Fibroblast of lung (primary cell): Measurements from ENCODE around the gene LCN9.

ENCODE experiments used
- EZH2 ChIP-seq: IDR thresholded peaks from 2 replicates; pipeline ENCODE4 v1.5.1; 2012; ENCODE audit warnings: low read length, control low read depth, mild to moderate bottlenecking; ENCODE audit errors: missing control alignments
- TF ChIP-seq, protein P1 (sequence below), 2 donors: IDR thresholded peaks in 1 of 2; conservative IDR thresholded peaks in 1 of 2; 1 replicate in 1 of 2; 2 replicates in 1 of 2; pipeline ENCODE4 v1.5.1; 2011 to 2012; ENCODE audit warnings: low read length in 2 of 2, control low read depth in 1 of 2, inconsistent platforms in 1 of 2, low read depth in 1 of 2, mild to moderate bottlenecking in 1 of 2

DNA sequence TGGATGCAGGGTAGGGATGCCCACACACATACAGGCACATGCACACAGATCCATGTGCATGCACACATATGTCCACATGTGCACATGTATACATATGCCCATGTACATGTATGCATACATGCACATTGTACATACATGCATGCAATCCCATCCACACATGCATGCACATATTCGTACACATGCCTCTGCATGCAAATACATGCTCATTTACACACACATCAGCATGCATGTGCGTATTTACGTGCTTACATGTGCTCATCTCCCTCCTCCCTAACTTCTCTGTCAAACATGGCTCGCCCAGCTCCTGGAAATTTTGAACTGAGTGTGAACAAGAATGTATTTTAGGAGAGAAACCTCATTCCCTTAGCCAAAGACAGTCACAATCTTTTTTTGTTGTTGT lies 45.1 kb downstream of the LCN9 start:
- TF ChIP-seq EZH2: no peak
- TF ChIP-seq, protein P1, sequence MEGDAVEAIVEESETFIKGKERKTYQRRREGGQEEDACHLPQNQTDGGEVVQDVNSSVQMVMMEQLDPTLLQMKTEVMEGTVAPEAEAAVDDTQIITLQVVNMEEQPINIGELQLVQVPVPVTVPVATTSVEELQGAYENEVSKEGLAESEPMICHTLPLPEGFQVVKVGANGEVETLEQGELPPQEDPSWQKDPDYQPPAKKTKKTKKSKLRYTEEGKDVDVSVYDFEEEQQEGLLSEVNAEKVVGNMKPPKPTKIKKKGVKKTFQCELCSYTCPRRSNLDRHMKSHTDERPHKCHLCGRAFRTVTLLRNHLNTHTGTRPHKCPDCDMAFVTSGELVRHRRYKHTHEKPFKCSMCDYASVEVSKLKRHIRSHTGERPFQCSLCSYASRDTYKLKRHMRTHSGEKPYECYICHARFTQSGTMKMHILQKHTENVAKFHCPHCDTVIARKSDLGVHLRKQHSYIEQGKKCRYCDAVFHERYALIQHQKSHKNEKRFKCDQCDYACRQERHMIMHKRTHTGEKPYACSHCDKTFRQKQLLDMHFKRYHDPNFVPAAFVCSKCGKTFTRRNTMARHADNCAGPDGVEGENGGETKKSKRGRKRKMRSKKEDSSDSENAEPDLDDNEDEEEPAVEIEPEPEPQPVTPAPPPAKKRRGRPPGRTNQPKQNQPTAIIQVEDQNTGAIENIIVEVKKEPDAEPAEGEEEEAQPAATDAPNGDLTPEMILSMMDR (conservative IDR thresholded peaks at IDR 0.05 in 1 of 2, IDR thresholded peaks at IDR 0.05 in 1 of 2; ENCODE audit: low read depth in 1 of 2, low read length in 2 of 2): no peak
